Kidney (tissue), 14 donors: ENCODE measurements around the gene INPP5A. TPM values are rescaled to one million over a fixed set of nuclear protein-coding genes. Genes with fewer than 3 reads are reported as not detected.
A peak's percentile ranks its signal among the peaks of the same experiment; 100 is the strongest.

Experiments
- DNase-seq, 5 donors: peaks; one replicate each; pipeline ENCODE4 v3.0.0-alpha.2; 2013 to 2020
- FAIRE-seq: peaks from 2 replicates; lab custom pipeline; 2012; peaks lifted over from hg19 to GRCh38; lab: Jason Lieb, UNC
- H3K27ac ChIP-seq, 2 donors: one replicate each; pipeline ENCODE4 v1.7.0; 2013; ENCODE audit warnings: low read depth in 2 of 2, low read length in 2 of 2, inconsistent platforms in 1 of 2
- H3K27me3 ChIP-seq: one replicate; pipeline ENCODE4 v1.7.1; 2013; ENCODE audit warnings: low read length, inconsistent platforms; ENCODE audit not compliant: control insufficient read depth, insufficient read depth
- H3K36me3 ChIP-seq, 3 donors: one replicate each; pipeline versions ENCODE4 v1.7.0 to v1.7.1; 2013; ENCODE audit warnings: low read length in 3 of 3, control low read depth in 1 of 3, inconsistent platforms in 1 of 3; ENCODE audit not compliant: insufficient read depth in 3 of 3, control insufficient read depth in 2 of 3
- H3K4me1 ChIP-seq, 3 donors: one replicate each; pipeline versions ENCODE4 v1.7.0 to v1.7.1; 2013; ENCODE audit warnings: low read length in 3 of 3, inconsistent platforms in 1 of 3, low read depth in 1 of 3; ENCODE audit not compliant: control insufficient read depth in 2 of 3, insufficient read depth in 2 of 3
- H3K4me3 ChIP-seq, 3 donors: one replicate each; pipeline versions ENCODE4 v1.7.0 to v1.8.1; 2013; ENCODE audit warnings: low read length in 3 of 3, control low read depth in 1 of 3, inconsistent platforms in 1 of 3
- H3K9ac ChIP-seq, 3 donors: one replicate each; pipeline versions ENCODE4 v1.7.0 to v1.7.1; 2013; ENCODE audit warnings: low read length in 3 of 3, control low read depth in 1 of 3, inconsistent platforms in 1 of 3
- H3K9me3 ChIP-seq, 3 donors: one replicate each; pipeline versions ENCODE4 v1.7.0 to v1.7.1; 2013; ENCODE audit warnings: low read length in 3 of 3, control low read depth in 1 of 3, inconsistent platforms in 1 of 3; ENCODE audit not compliant: control insufficient read depth in 2 of 3, insufficient read depth in 1 of 3
- intact Hi-C: fragments of 100-400 bp; cut with DNase I; formaldehyde crosslinking; loops from one replicate; pipeline ENCODE4 v1.11.1; 2022
- polyA plus RNA-seq: library from polyadenylated mRNA; stranded (reverse); fragments of 350-450 nt; fragmentation: Illumina TruSeq; extraction: RNeasy Lipid Tissue Mini Kit (QIAGEN cat#74804); gene quantifications from one replicate; pipeline ENCODE4 v1.2.3, GENCODE V29; 2014; ENCODE audit warnings: low read depth, low replicate concordance; ENCODE audit not compliant: insufficient read depth
- total RNA-seq: library from RNA; stranded (reverse); fragmentation: NEBNext Ultra II Directional; extraction: Animal tissue kit (Norgen Biotek cat#: 25700); gene quantifications from one replicate; pipeline ENCODE4 v1.2.1, GENCODE V29; 2021
- TF ChIP-seq, protein P1 (sequence below): IDR thresholded peaks from 3 replicates; pipeline ENCODE4 v1.5.1; 2012; ENCODE audit warnings: mild to moderate bottlenecking, moderate library complexity, borderline replicate concordance; ENCODE audit not compliant: insufficient read depth; ENCODE audit errors: extremely low read depth
- donor health status: control.
- donor health status: control.
- donor health status: control.
- donor health status: control.
- donor health status: control.
- donor health status: DM: yes; HTN: yes; CAD: no.
- donor health status: Normal renal cell carcinoma (clear cell type).

Gene INPP5A
- total and polyA plus RNA-seq, 2 donors from 2014 or later: 20.8 to 40.3 TPM

- H3K27ac ChIP-seq: peak overlapping the region; percentile 44 to 76
- FAIRE-seq (no peak), DNase-seq (peak; percentile 75 to 93 (median 84))
- no peak overlapping the region for H3K9ac ChIP-seq
- H3K36me3 ChIP-seq: no peaks in the 10 kb centered on the region
- intact Hi-C loops: no loop called here
- no peak overlapping the region for H3K4me3 ChIP-seq
- TF ChIP-seq, protein P1, sequence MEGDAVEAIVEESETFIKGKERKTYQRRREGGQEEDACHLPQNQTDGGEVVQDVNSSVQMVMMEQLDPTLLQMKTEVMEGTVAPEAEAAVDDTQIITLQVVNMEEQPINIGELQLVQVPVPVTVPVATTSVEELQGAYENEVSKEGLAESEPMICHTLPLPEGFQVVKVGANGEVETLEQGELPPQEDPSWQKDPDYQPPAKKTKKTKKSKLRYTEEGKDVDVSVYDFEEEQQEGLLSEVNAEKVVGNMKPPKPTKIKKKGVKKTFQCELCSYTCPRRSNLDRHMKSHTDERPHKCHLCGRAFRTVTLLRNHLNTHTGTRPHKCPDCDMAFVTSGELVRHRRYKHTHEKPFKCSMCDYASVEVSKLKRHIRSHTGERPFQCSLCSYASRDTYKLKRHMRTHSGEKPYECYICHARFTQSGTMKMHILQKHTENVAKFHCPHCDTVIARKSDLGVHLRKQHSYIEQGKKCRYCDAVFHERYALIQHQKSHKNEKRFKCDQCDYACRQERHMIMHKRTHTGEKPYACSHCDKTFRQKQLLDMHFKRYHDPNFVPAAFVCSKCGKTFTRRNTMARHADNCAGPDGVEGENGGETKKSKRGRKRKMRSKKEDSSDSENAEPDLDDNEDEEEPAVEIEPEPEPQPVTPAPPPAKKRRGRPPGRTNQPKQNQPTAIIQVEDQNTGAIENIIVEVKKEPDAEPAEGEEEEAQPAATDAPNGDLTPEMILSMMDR: no peak
- no peaks in the 10 kb centered on the region for H3K9me3 ChIP-seq
- no peaks in the 10 kb centered on the region for H3K27me3 ChIP-seq
- peaks cover 0 to 35% (median 11%) of the 10 kb centered on the region in 3 donors for H3K4me1 ChIP-seq
Measured at GRCh38 chr10:132546567-132547420, 9.2 kb downstream of the INPP5A start.

- H3K9me3 ChIP-seq: no peaks in the 10 kb centered on the region
- no peak overlapping the region for H3K9ac ChIP-seq
- no peaks in the 10 kb centered on the region for H3K27me3 ChIP-seq
- intact Hi-C loops: no loop called here
- TF ChIP-seq, protein P1: no peak
- DNase-seq (peak in 2 of 5 donors; percentile 50 to 83), FAIRE-seq (no peak)
- no peak overlapping the region for H3K27ac ChIP-seq
- no peak overlapping the region for H3K4me3 ChIP-seq
- H3K36me3 ChIP-seq: no peaks in the 10 kb centered on the region
- H3K4me1 ChIP-seq: peaks cover 0 to 29% (median 11%) of the 10 kb centered on the region in 3 donors
Measured at GRCh38 chr10:132547421-132547861, 9.9 kb downstream of the INPP5A start.

GRCh38 chr10:132548106-132548823 lies 10.7 kb downstream of the INPP5A start:
- no peak overlapping the region for H3K4me3 ChIP-seq
- no peaks in the 10 kb centered on the region for H3K9me3 ChIP-seq
- H3K9ac ChIP-seq: no peak overlapping the region
- H3K4me1 ChIP-seq: peaks cover 0 to 28% (median 11%) of the 10 kb centered on the region in 3 donors
- H3K27me3 ChIP-seq: no peaks in the 10 kb centered on the region
- H3K27ac ChIP-seq: no peak overlapping the region
- intact Hi-C loops: no loop called here
- H3K36me3 ChIP-seq: no peaks in the 10 kb centered on the region
- FAIRE-seq (no peak), DNase-seq (peak in 2 of 5 donors; percentile 46 to 73)
- TF ChIP-seq, protein P1: no peak
